Body of pancreas (tissue), 4 donors: Measurements from ENCODE around the gene ZNF219. TPM values are rescaled to one million over a fixed set of nuclear protein-coding genes. Genes with fewer than 3 reads are reported as not detected.

ENCODE experiments used
- ATAC-seq: fragments of 150-250 bp; one replicate; pipeline ENCODE4 v1.9.1; 2016
- DNase-seq, 4 donors: peaks; one replicate each; pipeline ENCODE4 v3.0.0-alpha.2; 2019
- H3K27ac ChIP-seq, 4 donors: fragments of 200-600 bp; sonication (generic); 1 replicate in 3 of 4; 2 replicates in 1 of 4; pipeline versions ENCODE4 v1.5.1 to v1.6.1; 2016 to 2019; ENCODE audit warnings: mild to moderate bottlenecking in 1 of 4, mixed read lengths in 1 of 4, moderate library complexity in 1 of 4
- H3K27me3 ChIP-seq, 2 donors: fragments of 200-600 bp; sonication (generic); one replicate each; pipeline ENCODE4 v1.6.0; 2016; ENCODE audit warnings: mild to moderate bottlenecking in 1 of 2
- H3K36me3 ChIP-seq, 2 donors: fragments of 200-600 bp; sonication (generic); replicated peaks in 1 of 2; 2 replicates each; pipeline ENCODE4 v1.5.1; 2016; ENCODE audit warnings: low read depth in 2 of 2; ENCODE audit not compliant: insufficient read depth in 1 of 2
- H3K4me1 ChIP-seq: fragments of 200-600 bp; sonication (generic); one replicate; pipeline ENCODE4 v1.6.0; 2016
- H3K4me3 ChIP-seq, 2 donors: fragments of 200-600 bp; sonication (generic); 1 replicate in 1 of 2; 2 replicates in 1 of 2; pipeline ENCODE4 v1.5.1; 2016 to 2019
- H3K9me3 ChIP-seq, 3 donors: fragments of 200-600 bp; sonication (generic); 1 replicate in 2 of 3; 2 replicates in 1 of 3; pipeline ENCODE4 v1.5.1; 2016
- CTCF ChIP-seq, 7 experiments: fragments of 450-650 bp in 4 of 7; fragments of 200-600 bp in 3 of 7; sonication (generic) in 3 of 7; IDR thresholded peaks; one replicate each; pipeline ENCODE4 v1.5.1; 2016 to 2019; ENCODE audit warnings: antibody characterized with exemption in 7 of 7
- POLR2A ChIP-seq, 3 donors: fragments of 450-650 bp; IDR thresholded peaks; one replicate each; pipeline ENCODE4 v1.6.1; 2016; ENCODE audit warnings: antibody characterized with exemption in 3 of 3, mild to moderate bottlenecking in 2 of 3
- WGBS, 2 donors: methylation state at CpG; one replicate each; pipeline ENCODE4 v1.1.5; 2017; 5-methylcytosine and 5-hydroxymethylcytosine counted together
- intact Hi-C: fragments of 100-400 bp; cut with DNase I; formaldehyde crosslinking; loops from one replicate; pipeline ENCODE4 v1.15.1; 2023
- total RNA-seq, 2 donors: library from RNA; depleted of rRNA; stranded (reverse); fragments of >200 nt; gene quantifications; one replicate each; pipeline ENCODE4 v1.1.0, GENCODE V29; 2016

Gene ZNF219
- total RNA-seq, 2 donors from 2014 or later, result 28.3 to 39.2 TPM

GRCh38 chr14:21069388-21070082, 28.9 kb downstream of the ZNF219 start:
- intact Hi-C loops, result no loop called here
- TF ChIP-seq CTCF (IDR thresholded peaks at IDR 0.05), result no peak
- TF ChIP-seq POLR2A (IDR thresholded peaks at IDR 0.05), result peak in 2 of 3 donors; percentile 48 to 65
- DNase-seq, result peak; percentile 52 to 65 (median 56)

GRCh38 chr14:21068521-21069387, 29.7 kb downstream of the ZNF219 start:
- DNase-seq, result peak; percentile 68 to 73 (median 70)
- H3K27ac ChIP-seq, result peak overlapping the region; percentile 78 to 90 (median 86)
- 3% methylated on average over 30 to 41 of the region's 45 CpGs for WGBS, 2 donors
- TF ChIP-seq POLR2A (IDR thresholded peaks at IDR 0.05) (no peak), CTCF (IDR thresholded peaks at IDR 0.05) (peak; percentile 42 to 71 (median 67))
- no peak overlapping the region for H3K4me3 ChIP-seq
- peak; percentile 33 for ATAC-seq
- intact Hi-C loops, result no loop called here
- H3K9me3 ChIP-seq, result no peaks in the 10 kb centered on the region
- H3K27me3 ChIP-seq, result no peaks in the 10 kb centered on the region
- H3K36me3 ChIP-seq, result no peaks in the 10 kb centered on the region
- H3K4me1 ChIP-seq, result peaks cover 37% of the 10 kb centered on the region

More at GRCh38 chr14:21069388-21070082, 28.9 kb downstream of the ZNF219 start:
- H3K4me1 ChIP-seq, result peaks cover 34% of the 10 kb centered on the region
- H3K27ac ChIP-seq, result peak overlapping the region; percentile 78 to 90 (median 86)
- WGBS, 2 donors, result 1 to 6% methylated on average over 6 to 40 of the region's 40 CpGs
- no peaks in the 10 kb centered on the region for H3K36me3 ChIP-seq
- peak overlapping the region; percentile 40 to 41 for H3K4me3 ChIP-seq
- no peaks in the 10 kb centered on the region for H3K27me3 ChIP-seq
- no peaks in the 10 kb centered on the region for H3K9me3 ChIP-seq
- peak; percentile 54 for ATAC-seq

- H3K27me3 ChIP-seq, result no peaks in the 10 kb centered on the region
- H3K4me1 ChIP-seq, result peaks cover 37% of the 10 kb centered on the region
- intact Hi-C loops, result no loop called here
- ATAC-seq, result no peak
- no peak overlapping the region for H3K4me3 ChIP-seq
- TF ChIP-seq CTCF (IDR thresholded peaks at IDR 0.05), result no peak
- TF ChIP-seq POLR2A (IDR thresholded peaks at IDR 0.05), result no peak
- H3K9me3 ChIP-seq, result no peaks in the 10 kb centered on the region
- WGBS, 2 donors, result 53 to 56% methylated on average over 7 of the region's 7 CpGs
- no peaks in the 10 kb centered on the region for H3K36me3 ChIP-seq
- H3K27ac ChIP-seq, result no peak overlapping the region
- no peak for DNase-seq
These were observed 31.5 kb downstream of the ZNF219 start for GRCh38 chr14:21066882-21067502.

GRCh38 chr14:21063479-21063878, 35.0 kb downstream of the ZNF219 start:
- intact Hi-C loops, result no loop called here
- 57 to 64% methylated on average over 3 of the region's 3 CpGs for WGBS, 2 donors
- Histone ChIP-seq H3K9me3 (no peaks in the 10 kb centered on the region), H3K4me3 (no peak overlapping the region), H3K27me3 (no peaks in the 10 kb centered on the region), H3K36me3 (no peaks in the 10 kb centered on the region), H3K27ac (peak overlapping the region in 3 of 4 donors; percentile 28 to 55 (median 52)), H3K4me1 (peaks cover 30% of the 10 kb centered on the region)
- TF ChIP-seq CTCF (IDR thresholded peaks at IDR 0.05) (no peak), POLR2A (IDR thresholded peaks at IDR 0.05) (no peak)
- DNase-seq, result peak in 3 of 4 donors; percentile 46 to 65 (median 55)
- ATAC-seq, result peak; percentile 64
